Measurements from ENCODE around the gene MPPED1.

MPPED1 gene

DNA sequence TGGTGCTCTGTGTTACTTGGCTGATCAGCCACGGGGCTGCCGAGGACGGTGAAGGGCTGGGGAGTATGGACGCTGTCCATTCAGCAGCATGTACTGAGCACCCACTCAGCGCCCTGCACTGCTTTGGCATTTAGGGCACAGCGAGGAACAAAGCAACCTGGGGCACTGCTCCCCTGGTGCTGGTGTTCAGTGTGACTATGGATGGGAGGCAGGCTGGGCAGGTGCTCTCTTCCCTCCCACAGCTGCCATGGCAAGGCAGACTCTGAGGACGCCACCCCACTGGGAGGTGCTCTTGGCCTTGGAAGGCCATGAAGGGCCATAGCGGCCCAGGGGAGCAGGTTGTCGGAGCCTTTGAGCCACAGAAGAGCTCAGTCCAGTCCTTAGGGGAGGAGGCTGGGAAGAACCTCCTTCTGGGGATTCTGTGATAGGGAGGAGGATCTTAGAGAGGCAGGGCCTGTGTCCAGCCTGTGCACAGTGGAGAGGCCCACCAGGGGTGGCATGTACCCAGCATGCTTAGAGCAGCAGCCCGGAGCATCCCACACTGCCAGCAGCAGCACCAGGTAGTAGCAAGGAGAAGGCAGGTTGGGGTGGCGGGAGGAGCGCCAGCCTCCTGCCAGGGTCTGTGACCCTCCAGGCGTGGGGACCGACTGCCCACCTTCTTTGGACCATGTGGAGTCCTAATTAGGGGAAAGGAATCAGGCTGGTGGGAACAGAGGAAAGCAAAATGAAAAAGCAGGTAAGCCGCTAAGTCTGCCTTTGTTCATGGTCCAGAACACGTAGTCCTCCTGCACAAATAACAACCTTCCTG lies 141.8 kb downstream of the MPPED1 start:
- TF ChIP-seq EZH2phosphoT487 (IDR thresholded peaks at IDR 0.05; ENCODE audit: borderline replicate concordance) = no peak
- TF ChIP-seq, protein P1, sequence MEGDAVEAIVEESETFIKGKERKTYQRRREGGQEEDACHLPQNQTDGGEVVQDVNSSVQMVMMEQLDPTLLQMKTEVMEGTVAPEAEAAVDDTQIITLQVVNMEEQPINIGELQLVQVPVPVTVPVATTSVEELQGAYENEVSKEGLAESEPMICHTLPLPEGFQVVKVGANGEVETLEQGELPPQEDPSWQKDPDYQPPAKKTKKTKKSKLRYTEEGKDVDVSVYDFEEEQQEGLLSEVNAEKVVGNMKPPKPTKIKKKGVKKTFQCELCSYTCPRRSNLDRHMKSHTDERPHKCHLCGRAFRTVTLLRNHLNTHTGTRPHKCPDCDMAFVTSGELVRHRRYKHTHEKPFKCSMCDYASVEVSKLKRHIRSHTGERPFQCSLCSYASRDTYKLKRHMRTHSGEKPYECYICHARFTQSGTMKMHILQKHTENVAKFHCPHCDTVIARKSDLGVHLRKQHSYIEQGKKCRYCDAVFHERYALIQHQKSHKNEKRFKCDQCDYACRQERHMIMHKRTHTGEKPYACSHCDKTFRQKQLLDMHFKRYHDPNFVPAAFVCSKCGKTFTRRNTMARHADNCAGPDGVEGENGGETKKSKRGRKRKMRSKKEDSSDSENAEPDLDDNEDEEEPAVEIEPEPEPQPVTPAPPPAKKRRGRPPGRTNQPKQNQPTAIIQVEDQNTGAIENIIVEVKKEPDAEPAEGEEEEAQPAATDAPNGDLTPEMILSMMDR (conservative IDR thresholded peaks at IDR 0.05; ENCODE audit: low read length) = no peak
- Histone ChIP-seq H3K9me3 (ENCODE audit: insufficient read depth, low read depth, low read length) (no peaks in the 10 kb centered on the region), H3K4me1 (ENCODE audit: insufficient read depth, low read length, poor library complexity, severe bottlenecking) (no peaks in the 10 kb centered on the region), H3K9ac (ENCODE audit: low read depth, low read length, poor library complexity, severe bottlenecking) (no peak overlapping the region), H3K36me3 (ENCODE audit: insufficient read depth, low read length) (no peaks in the 10 kb centered on the region), H3K27me3 (ENCODE audit: insufficient read depth, low read length, poor library complexity, severe bottlenecking) (no peaks in the 10 kb centered on the region), H2AFZ (ENCODE audit: low read length) (no peak overlapping the region), H3F3A (ENCODE audit: low read depth) (no peaks in the 10 kb centered on the region), H4K20me1 (ENCODE audit: insufficient read depth, low read length, poor library complexity, severe bottlenecking) (no peaks in the 10 kb centered on the region), H3K4me3 (ENCODE audit: low read length, poor library complexity, severe bottlenecking) (no peak overlapping the region), H3K9me2 (replicated peaks; ENCODE audit: low read depth, low read length) (no peaks in the 10 kb centered on the region), H3K4me2 (ENCODE audit: low read depth, low read length, poor library complexity, severe bottlenecking) (no peak overlapping the region), H3K79me2 (ENCODE audit: insufficient read depth, low read length) (no peaks in the 10 kb centered on the region)

DNA sequence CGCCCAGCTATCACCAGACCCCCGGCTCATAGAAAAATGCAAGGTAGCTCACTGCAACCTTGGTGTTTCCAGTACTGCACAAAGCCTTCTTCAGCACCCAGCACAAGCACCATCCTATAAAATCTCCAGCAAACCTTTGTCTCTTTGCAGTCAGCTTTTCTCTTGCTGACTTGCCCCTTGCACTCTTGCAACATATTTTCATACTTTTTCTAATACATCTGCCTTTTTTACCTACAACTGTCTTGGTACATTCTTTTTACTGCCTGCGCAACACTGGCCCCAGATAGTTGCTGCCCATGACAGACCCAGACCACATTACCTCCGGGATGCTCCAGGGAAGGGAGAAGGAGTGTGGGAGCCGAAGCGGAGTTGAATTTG lies 142.4 kb downstream of the MPPED1 start:
- no peak for TF ChIP-seq EZH2phosphoT487 (IDR thresholded peaks at IDR 0.05; ENCODE audit: borderline replicate concordance)
- TF ChIP-seq, protein P1 (conservative IDR thresholded peaks at IDR 0.05; ENCODE audit: low read length) = no peak
- H3K4me3 ChIP-seq (ENCODE audit: low read length, poor library complexity, severe bottlenecking) = no peak overlapping the region
- H3K27me3 ChIP-seq (ENCODE audit: insufficient read depth, low read length, poor library complexity, severe bottlenecking) = no peaks in the 10 kb centered on the region
- no peaks in the 10 kb centered on the region for H3K79me2 ChIP-seq (ENCODE audit: insufficient read depth, low read length)
- H3K9me2 ChIP-seq (replicated peaks; ENCODE audit: low read depth, low read length) = no peaks in the 10 kb centered on the region
- H3K4me2 ChIP-seq (ENCODE audit: low read depth, low read length, poor library complexity, severe bottlenecking) = no peak overlapping the region
- H2AFZ ChIP-seq (ENCODE audit: low read length) = no peak overlapping the region
- no peaks in the 10 kb centered on the region for H3K9me3 ChIP-seq (ENCODE audit: insufficient read depth, low read depth, low read length)
- H3K36me3 ChIP-seq (ENCODE audit: insufficient read depth, low read length) = no peaks in the 10 kb centered on the region
- no peak overlapping the region for H3K9ac ChIP-seq (ENCODE audit: low read depth, low read length, poor library complexity, severe bottlenecking)
- H3K4me1 ChIP-seq (ENCODE audit: insufficient read depth, low read length, poor library complexity, severe bottlenecking) = no peaks in the 10 kb centered on the region
- H4K20me1 ChIP-seq (ENCODE audit: insufficient read depth, low read length, poor library complexity, severe bottlenecking) = no peaks in the 10 kb centered on the region
- no peaks in the 10 kb centered on the region for H3F3A ChIP-seq (ENCODE audit: low read depth)

DNA sequence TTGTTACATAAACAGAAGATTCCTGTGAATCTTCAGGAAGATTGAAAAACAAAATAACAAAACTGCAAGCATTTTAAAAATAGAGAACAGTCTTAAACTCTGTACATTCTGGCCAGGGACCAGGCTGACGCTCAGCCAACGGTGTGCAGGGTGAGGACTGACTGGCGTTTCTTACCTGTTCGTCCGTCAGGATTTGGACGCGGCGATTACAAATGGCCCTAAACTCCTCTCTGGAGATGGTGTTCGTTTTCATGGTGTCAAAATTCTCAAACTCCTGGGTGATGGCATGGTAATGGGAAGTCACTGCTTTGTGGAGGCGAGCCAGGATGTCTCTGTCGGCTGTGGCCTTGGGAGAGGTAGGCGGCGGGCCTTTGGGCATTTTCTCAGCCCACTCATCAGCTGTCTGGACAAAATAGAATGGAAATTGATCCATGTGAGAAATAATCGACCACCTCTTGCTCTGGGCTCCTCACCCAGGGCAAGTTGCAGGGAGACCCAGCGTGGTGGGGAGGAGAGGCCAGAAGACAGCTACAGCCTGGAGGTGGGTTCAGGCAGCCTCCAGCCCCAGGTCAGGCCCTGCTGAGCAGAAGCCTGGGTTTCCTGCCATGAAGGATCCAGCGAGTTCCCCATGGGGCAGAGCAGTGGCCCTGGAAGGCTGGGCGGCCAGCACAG lies 143.0 kb downstream of the MPPED1 start:
- Histone ChIP-seq H3K9me2 (replicated peaks; ENCODE audit: low read depth, low read length) (no peaks in the 10 kb centered on the region), H3K9ac (ENCODE audit: low read depth, low read length, poor library complexity, severe bottlenecking) (no peak overlapping the region), H3F3A (ENCODE audit: low read depth) (no peaks in the 10 kb centered on the region), H3K27me3 (ENCODE audit: insufficient read depth, low read length, poor library complexity, severe bottlenecking) (no peaks in the 10 kb centered on the region), H3K36me3 (ENCODE audit: insufficient read depth, low read length) (no peaks in the 10 kb centered on the region), H2AFZ (ENCODE audit: low read length) (no peak overlapping the region), H4K20me1 (ENCODE audit: insufficient read depth, low read length, poor library complexity, severe bottlenecking) (no peaks in the 10 kb centered on the region), H3K4me3 (ENCODE audit: low read length, poor library complexity, severe bottlenecking) (no peak overlapping the region), H3K79me2 (ENCODE audit: insufficient read depth, low read length) (no peaks in the 10 kb centered on the region), H3K4me2 (ENCODE audit: low read depth, low read length, poor library complexity, severe bottlenecking) (no peak overlapping the region), H3K9me3 (ENCODE audit: insufficient read depth, low read depth, low read length) (no peaks in the 10 kb centered on the region), H3K4me1 (ENCODE audit: insufficient read depth, low read length, poor library complexity, severe bottlenecking) (no peaks in the 10 kb centered on the region)
- TF ChIP-seq EZH2phosphoT487 (IDR thresholded peaks at IDR 0.05; ENCODE audit: borderline replicate concordance) = no peak
- TF ChIP-seq, protein P1 (conservative IDR thresholded peaks at IDR 0.05; ENCODE audit: low read length) = no peak

All from Loucy (cell line).